Effector CD4-positive, alpha-beta T cell (primary cell): ENCODE data around the gene RPUSD2.
"Not testable (repeated sequence)": the region's sequence is repeated elsewhere in the genome, so short reads cannot be mapped to it uniquely, and the experiment has no call there.

Experiments used
- DNase-seq: peaks from one replicate; pipeline ENCODE4 v3.0.0-alpha.2; 2020

RPUSD2 gene

GRCh38 chr15:40565333-40566238 lies 3.5 kb upstream of the RPUSD2 start:
- no peak for DNase-seq

DNA sequence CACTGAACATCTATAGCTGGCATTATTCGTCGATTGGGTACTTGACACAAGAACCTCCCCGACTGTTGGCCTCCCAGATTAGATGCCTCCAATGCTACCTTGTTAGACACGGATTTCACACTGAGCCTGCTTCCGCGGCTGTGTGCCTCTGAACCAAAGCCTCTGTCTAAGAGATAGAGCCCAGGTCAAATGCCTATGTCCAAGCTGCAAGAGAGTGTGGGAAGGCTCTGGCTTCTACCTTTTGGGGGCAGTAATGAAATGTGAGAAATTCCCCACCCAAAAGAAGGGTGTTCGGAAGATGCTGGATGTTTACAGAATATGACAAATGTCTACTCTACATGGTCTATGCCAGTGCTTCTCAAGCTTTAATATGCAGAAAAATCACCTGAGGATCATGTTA lies 2.0 kb upstream of the RPUSD2 start:
- no peak for DNase-seq

DNA sequence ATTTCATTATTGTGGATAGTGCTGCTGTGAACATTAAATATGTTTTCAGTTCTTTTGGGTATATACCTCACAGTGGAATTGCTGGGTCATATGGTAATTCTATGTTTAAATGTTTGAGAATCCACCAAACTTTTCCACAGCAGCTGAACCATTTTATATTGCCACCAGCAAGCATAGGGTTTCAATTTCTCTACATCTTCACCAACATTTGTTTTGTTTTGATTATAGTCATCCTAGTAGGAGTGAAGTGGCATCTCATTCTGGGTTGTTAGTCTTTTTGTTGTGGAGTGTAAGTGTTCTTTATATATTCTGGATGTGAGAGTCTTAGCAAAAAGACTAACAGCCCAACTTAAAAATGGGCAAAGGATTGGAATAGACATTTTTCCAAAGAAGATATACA lies 6.0 kb downstream of the RPUSD2 start:
- DNase-seq = no peak

DNA sequence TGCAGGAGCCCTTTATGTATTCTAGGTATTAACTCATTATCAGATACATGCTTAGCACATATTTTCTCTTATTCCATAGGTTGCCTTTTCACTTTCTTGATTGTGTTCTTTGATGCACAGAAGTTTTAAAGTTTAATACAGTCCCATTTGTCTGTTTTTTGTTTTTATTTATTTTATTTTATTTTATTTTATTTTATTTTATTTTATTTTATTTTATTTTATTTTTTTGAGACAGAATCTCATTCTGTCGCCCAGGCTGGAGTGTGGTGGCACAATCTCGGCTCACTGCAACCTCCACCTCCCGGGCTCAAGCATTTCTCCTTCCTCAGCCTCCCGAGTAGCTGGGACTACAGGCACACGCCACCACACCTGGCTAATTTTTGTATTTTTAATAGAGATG lies 7.8 kb downstream of the RPUSD2 start:
- not testable (repeated sequence) for DNase-seq

DNA sequence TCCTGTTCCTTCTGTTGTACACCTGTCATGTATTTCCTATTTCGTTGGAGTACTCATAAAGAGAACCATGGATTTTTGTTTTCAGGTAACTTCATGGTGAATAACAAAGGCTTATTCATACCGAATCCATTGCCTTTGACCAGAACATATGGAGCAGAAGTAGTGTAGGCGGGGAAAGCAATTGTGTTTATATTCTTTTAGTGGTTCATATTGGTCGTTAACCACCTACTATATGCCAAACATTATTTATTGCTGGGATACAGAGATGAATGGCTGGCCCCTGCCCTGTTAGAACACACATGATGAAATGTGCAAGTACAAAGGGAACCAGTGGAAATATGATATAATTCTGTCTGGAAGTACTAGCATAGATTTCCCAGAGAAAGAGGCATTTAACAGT lies 9.8 kb downstream of the RPUSD2 start:
- DNase-seq = no peak

GRCh38 chr15:40581796-40582195 lies 12.7 kb downstream of the RPUSD2 start:
- DNase-seq = not testable (repeated sequence)

DNA sequence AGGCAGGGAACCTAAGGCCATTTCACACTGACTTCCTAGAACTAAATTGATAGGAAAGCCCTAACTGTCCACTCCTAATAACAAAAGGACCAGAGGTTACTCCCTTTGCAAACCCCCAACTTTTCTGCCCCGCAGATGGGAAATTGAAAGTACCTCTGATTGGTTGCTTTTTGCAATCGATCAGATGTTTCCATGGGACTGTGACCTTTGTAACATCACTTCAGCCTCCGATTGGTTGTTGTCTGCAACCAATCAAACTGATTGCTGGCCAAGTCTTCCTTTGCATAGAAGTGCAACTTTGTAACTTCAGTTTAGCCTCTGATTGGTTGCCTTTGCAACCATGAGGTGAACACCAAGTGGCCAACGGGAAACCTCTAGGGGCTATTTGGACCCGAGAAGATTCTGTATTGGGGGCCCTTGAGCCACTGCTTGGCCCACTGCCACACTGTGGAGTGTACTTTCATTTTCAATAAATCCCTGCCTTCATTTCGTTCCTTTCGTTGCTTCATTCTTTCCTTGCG lies 13.7 kb downstream of the RPUSD2 start:
- no peak for DNase-seq

DNA sequence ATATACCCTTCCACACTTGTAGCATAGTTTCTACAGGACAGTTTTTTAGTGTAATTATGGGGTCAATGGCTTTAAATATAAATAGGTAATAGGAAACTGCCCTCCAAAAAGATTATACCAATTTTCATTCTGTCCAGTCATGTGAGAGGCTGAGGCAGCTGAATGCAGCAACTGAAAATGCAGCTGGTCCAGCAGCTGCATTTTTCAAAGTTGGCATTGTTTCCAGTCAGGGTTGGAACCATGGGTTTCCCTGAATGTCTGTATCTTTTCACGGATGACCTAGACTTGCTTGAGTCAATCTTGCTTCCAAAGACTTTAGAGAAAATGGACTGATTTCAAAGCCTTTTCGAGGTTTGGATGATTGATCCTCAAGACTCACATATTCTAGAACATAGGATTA lies 15.1 kb downstream of the RPUSD2 start:
- DNase-seq = no peak

DNA sequence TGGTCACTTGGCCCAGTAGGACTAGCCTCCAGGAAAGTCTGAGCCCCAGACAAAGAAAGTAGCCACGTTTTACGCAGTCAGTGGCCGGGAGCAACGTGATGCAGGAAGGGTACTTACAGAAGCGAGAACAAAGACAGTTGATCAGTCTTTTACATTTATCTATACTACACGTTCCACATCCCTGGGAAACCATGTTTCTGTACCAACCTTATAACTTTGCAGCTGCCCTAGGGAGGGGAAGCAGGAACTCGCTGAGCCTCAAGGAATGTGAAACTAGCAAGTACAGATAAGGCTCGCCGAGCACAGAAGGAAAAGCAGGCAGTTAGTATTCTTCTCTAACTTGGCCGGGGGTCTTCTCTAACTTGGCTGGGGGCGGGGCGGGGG lies 21.6 kb downstream of the RPUSD2 start:
- DNase-seq = no peak

DNA sequence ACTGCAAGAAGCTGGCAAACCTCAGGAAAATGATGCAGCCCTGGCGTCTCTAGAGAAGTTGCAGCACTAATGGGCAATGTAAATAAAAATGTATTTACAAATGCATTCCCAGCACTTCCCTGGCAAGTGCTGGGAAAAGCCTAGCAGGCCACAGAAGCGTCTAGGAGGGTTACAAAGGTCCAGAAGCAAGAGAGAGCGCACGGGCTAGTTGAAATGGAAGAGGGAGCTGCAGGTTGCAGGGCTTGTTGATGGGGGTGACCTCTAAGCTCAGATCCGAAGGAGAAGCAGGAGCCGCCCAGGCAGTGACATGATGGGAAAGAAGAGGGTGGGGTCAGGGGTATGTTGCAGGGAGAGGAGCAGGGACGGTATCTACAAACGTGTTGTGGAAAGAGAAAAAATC lies 22.3 kb downstream of the RPUSD2 start:
- no peak for DNase-seq

DNA sequence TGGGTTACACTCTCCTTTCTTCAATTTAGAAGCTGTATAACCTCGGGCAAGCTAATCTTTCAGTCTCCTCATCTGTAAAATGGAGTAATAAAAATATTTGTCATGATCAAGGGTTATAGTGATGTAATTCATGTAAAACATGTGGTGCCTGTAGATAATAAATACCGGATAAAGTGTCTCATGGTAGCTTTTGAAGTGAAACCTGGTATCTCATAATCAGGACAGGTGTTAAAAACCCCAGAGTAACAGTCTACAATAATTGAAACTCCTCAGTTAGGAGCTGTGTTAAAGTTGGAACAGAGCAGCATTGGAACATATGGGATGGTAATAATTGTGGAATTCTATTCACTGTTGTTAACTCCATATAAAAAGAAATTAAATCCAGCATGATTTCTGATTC lies 24.1 kb downstream of the RPUSD2 start:
- no peak for DNase-seq

DNA sequence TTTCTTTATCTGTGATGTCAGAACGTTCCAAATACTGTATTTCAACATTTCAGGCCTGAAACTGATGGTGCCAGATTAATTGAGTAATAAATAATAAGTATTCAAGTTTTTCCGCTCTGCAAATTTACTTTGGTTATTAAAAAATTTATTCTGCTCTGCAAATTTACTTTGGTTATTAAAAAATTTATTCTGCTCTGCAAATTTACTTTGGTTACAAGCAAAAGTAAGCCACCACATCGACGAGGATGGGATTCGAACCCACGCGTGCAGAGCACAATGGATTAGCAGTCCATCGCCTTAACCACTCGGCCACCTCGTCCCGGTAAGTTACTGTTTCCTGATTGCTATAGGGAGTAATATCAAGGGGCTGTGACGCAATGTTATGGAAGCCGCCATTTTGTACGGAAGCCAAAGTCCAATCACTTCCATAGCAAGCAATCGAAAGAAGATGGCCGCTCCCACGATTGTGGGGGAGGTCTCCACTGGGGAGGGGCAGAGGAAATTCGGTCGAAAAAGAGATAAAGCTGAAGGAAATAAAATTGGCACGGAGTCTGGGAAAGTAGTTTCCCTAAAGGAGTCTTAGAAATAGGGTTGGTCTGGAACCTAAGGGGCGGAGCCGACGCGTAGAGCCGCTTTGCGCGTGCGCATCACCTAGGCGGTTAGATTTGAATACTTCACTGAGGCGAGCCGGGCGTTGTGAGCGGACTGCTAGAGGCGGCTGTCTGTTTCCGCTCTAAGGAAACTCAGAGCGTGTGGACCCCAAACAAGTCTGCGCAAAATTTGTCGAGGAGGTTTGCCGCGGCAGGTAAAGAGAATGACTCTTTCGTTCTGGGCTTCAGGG lies 24.7 kb downstream of the RPUSD2 start, which contains the start of gene KNL1:
Gene KNL1, plus strand, starts transcription at position 662 of the 841 bp plus-strand sequence. CDS start 8,683 bp downstream, outside the sequence.
- DNase-seq = peak; percentile 84

GRCh38 chr15:40594429-40594836 lies 25.3 kb downstream of the RPUSD2 start:
- DNase-seq = no peak

DNA sequence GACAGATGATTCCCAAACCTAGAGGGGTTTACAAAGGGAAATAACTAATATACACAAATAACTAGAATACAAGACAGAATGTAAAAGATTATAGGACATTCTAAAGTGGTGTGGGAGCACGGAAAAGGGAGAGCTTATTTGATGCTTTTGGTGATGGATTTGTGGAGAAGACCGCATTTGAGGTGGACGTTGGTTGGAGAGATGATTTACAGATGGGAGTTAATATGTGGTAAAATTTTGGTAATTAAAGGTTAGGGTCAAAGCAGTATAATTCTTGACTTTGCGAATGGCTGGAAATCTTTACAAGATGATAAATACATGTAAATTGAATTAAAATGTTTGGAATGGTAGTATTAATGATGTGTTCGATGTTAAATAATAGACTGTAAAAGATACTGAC lies 26.1 kb downstream of the RPUSD2 start:
- no peak for DNase-seq

DNA sequence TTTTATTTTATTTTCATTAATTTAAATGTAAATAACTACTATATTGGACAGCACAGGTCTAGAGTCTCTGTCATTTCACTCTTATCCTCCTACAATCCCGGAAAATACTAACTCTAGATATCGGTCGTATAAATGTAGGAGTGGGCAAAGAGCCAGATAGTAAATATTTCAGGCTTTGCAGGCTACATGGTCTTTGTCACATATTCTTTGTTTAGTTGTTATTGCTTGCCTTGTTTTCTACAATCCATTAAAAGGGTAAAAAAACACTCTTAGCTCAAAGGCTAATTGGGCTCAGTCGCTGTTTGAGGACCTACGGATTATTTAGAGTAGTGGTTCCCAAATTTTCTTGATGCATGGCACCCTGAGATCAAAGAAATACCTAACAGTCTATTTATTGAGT lies 26.7 kb downstream of the RPUSD2 start:
- no peak for DNase-seq

DNA sequence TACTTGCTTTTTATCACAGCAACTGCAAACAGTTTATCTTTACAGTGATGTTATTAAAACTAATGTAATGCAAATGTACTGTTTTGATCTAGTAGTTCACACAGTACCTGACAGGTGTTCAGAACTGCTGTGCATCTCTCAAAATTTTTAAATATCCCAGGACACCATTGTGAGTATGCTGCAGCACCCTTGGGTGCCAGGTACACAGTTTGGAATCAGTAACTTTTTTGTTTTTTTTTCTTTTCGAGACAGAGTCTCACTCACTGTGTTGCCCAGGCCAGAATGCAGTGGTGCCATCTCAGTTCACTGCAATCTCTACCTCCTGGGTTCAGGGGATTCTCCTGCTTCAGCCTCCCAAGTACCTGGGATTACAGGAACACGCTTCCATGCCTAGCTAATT lies 27.9 kb downstream of the RPUSD2 start:
- no peak for DNase-seq

- DNase-seq = no peak
Observed at GRCh38 chr15:40598126-40598525, 29.0 kb downstream of the RPUSD2 start.

- DNase-seq = no peak
Observed at GRCh38 chr15:40598672-40599071, 29.6 kb downstream of the RPUSD2 start.

- no peak for DNase-seq
Observed at GRCh38 chr15:40600956-40601355, 31.9 kb downstream of the RPUSD2 start.

DNA sequence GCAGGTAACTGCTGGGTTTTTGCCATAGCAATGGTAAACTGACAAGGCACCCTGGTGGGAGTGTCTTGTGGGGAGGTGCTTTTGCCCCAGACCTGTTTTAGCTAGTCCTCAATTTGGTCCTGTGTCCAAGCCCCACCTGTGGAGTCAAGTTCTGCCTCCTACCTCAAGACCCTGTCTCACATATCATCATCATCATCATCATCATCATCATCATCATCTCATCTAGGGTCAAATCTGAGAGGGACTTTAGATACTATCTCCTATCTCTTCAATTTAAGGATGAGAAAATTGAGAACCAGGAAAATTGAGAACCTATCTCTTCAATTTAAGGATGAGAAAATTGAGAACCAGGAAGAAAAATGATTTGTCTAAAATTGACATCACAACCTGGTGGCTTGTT lies 34.8 kb downstream of the RPUSD2 start:
- DNase-seq = no peak

- no peak for DNase-seq
Observed at GRCh38 chr15:40613080-40613479, 44.0 kb downstream of the RPUSD2 start.

DNA sequence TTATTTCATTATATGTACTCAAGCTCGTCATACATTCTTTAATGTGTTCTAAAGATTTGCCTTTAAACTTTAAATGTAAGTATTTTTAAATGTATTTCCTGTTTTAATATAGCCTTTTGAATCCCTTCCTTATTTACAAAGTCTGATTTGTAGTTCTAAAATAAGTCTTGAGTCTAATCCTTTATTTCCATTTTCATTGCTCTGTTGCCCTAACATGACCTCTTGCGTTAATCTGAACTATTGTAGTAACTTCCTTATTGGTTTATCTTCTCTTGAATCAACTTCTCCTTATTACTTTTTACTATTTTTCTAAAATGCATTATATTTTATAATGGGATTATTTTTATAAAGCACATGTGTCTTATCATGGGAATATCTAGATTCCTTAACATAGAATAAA lies 48.9 kb downstream of the RPUSD2 start:
- DNase-seq = no peak

DNA sequence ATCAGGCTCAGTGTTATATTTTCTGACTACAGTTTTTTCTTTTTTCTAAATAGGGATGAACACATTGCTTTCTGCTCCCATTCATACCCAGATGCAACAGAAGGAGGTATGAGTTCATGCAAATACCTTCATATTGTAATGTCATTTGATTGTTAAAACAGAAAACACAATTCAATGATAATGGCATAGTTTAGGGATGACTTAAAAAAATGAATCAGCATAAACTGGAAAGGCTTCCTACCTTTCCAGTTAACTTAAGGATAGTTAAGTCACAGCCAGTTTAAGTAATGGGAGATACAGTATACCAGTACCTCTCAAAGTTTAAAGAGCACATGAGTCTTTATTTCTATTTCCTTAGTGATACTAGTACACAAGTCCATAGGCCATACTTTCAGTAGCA lies 49.8 kb downstream of the RPUSD2 start:
- DNase-seq = no peak

DNA sequence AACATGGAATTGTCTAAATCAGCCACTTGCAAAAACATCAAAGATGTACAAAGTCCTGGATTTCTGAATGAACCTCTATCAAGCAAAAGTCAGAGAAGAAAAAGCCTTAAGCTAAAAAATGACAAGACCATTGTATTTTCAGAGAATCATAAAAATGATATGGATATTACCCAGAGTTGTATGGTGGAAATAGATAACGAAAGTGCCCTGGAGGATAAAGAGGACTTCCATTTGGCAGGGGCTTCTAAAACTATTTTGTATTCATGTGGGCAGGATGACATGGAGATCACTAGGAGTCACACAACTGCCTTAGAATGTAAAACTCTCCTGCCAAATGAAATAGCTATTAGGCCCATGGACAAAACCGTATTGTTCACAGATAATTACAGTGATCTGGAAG lies 54.3 kb downstream of the RPUSD2 start:
- DNase-seq = no peak
